K562 (cell line): ENCODE data around the gene YIPF2. TPM values are rescaled to one million over a fixed set of nuclear protein-coding genes. Genes with fewer than 3 reads are reported as not detected.

Source experiments
- ATAC-seq: fragments of 200-7000 bp; cut with Tn5 transposase; 3 replicates; pipeline ENCODE4 v1.9.1; 2020; ENCODE audit warnings: moderate library complexity
- BruUV-seq: library from RNA; stranded (reverse); fragments of 400-500 nt; replicated peaks from 2 replicates; lab custom pipeline; 2021; lab: Mats Ljungman, UMichigan
- CTCF ChIA-PET: fragments of 300-600 bp; formaldehyde crosslinking; extraction: SDS; loops from one replicate; lab custom pipeline; 2021; ENCODE audit warnings: low intra/inter-chr PET ratio; lab: Yijun Ruan, JAX
- POLR2A ChIA-PET: fragments of 300-600, 350-650 bp; sonication (Branson Sonifier 250); formaldehyde crosslinking; extraction: SDS; loops from one replicate; lab custom pipeline; 2021; ENCODE audit warnings: antibody characterized with exemption, inconsistent platforms; lab: Yijun Ruan, JAX
- DNase-seq, 4 experiments: peaks; one replicate each; pipeline versions ENCODE4 v3.0.0 to v3.0.0-alpha.2; 2011 to 2018; ENCODE audit warnings: low spot score in 3 of 4, mixed read lengths in 3 of 4; ENCODE audit errors: extremely low read depth in 1 of 4
- FAIRE-seq: peaks from 2 replicates; lab custom pipeline; 2011; peaks lifted over from hg19 to GRCh38; lab: Jason Lieb, UNC
- H2AFZ ChIP-seq: 2 replicates; pipeline ENCODE4 v1.6.0; 2011; ENCODE audit warnings: low read depth, low read length, control low read depth, inconsistent platforms
- H3K27ac ChIP-seq: fragments of 200-600 bp; 3 replicates; pipeline ENCODE4 v1.8.0; 2011; ENCODE audit warnings: low read depth, mild to moderate bottlenecking, control low read depth, inconsistent platforms, low read length, moderate library complexity, mixed read lengths; ENCODE audit errors: extremely low read depth
- H3K27me3 ChIP-seq, 2 experiments: fragments of 300-600 bp in 1 of 2; 2 replicates in 1 of 2; 3 replicates in 1 of 2; pipeline versions ENCODE4 v1.6.0 to v1.8.0; 2011; ENCODE audit warnings: inconsistent platforms in 2 of 2, low read length in 2 of 2, mild to moderate bottlenecking in 1 of 2, mixed read lengths in 1 of 2, moderate library complexity in 1 of 2; ENCODE audit not compliant: control insufficient read depth in 2 of 2, insufficient read depth in 2 of 2
- H3K36me3 ChIP-seq: fragments of 300-600 bp; 3 replicates; pipeline ENCODE4 v1.8.0; 2011; ENCODE audit warnings: mild to moderate bottlenecking, low read length, inconsistent platforms; ENCODE audit not compliant: control insufficient read depth, insufficient read depth
- H3K4me1 ChIP-seq, 2 experiments: fragments of 200-600 bp in 1 of 2; replicated peaks in 1 of 2; 2 replicates in 1 of 2; 3 replicates in 1 of 2; pipeline versions ENCODE4 v1.5.1 to v1.8.0; 2011; ENCODE audit warnings: inconsistent platforms in 2 of 2, low read length in 2 of 2, mild to moderate bottlenecking in 1 of 2, mixed read lengths in 1 of 2, moderate library complexity in 1 of 2; ENCODE audit not compliant: control insufficient read depth in 2 of 2, insufficient read depth in 2 of 2
- H3K4me2 ChIP-seq: 2 replicates; pipeline ENCODE4 v1.6.1; 2011; ENCODE audit warnings: low read length, control low read depth, inconsistent platforms, mixed read lengths; ENCODE audit not compliant: insufficient read depth
- H3K4me3 ChIP-seq: fragments of 200-600 bp; sonication (generic), shearing (Covaris generic); 2 replicates; pipeline ENCODE4 v1.5.1; 2016; ENCODE audit warnings: control low read depth, inconsistent platforms
- H3K79me2 ChIP-seq: fragments of 200-600 bp; 3 replicates; pipeline ENCODE4 v1.8.0; 2011; ENCODE audit warnings: low read length, inconsistent platforms; ENCODE audit not compliant: control insufficient read depth, insufficient read depth
- H3K9ac ChIP-seq, 2 experiments: 2 replicates each; pipeline versions ENCODE4 v1.6.0 to v1.6.1; 2011; ENCODE audit warnings: low read depth in 2 of 2, low read length in 2 of 2, control low read depth in 1 of 2, inconsistent platforms in 1 of 2, mild to moderate bottlenecking in 1 of 2, mixed read lengths in 1 of 2; ENCODE audit not compliant: insufficient read depth in 1 of 2
- H3K9me1 ChIP-seq: one replicate; pipeline ENCODE4 v1.6.0; 2011; ENCODE audit warnings: inconsistent platforms, mild to moderate bottlenecking, low read length, moderate library complexity; ENCODE audit not compliant: control insufficient read depth, insufficient read depth
- H3K9me3 ChIP-seq: replicated peaks from 2 replicates; pipeline ENCODE4 v1.5.1; 2011; ENCODE audit warnings: low read depth, low read length, inconsistent platforms; ENCODE audit not compliant: control insufficient read depth, insufficient read depth
- H4K20me1 ChIP-seq: replicated peaks from 2 replicates; pipeline ENCODE4 v1.6.1; 2011; ENCODE audit warnings: low read length, inconsistent platforms, mixed read lengths; ENCODE audit not compliant: control insufficient read depth, insufficient read depth
- PRMT5 ChIP-seq: sonication (generic); formaldehyde crosslinking; IDR thresholded peaks from 2 replicates; pipeline ENCODE4 v1.5.0; 2020; ENCODE audit warnings: missing genetic modification reagents
- SMAD2 ChIP-seq: fragments of 150-350 bp; IDR thresholded peaks from 2 replicates; pipeline ENCODE4 v1.6.1; 2014; ENCODE audit warnings: low read depth, mild to moderate bottlenecking, low read length
- ZNF282 ChIP-seq: sonication (generic); formaldehyde crosslinking; IDR thresholded peaks from 2 replicates; pipeline ENCODE4 v1.8.1; 2023; ENCODE audit warnings: missing genetic modification reagents
- ZNF384 ChIP-seq: IDR thresholded peaks from 2 replicates; pipeline ENCODE4 v1.6.1; 2012; ENCODE audit warnings: low read depth, low read length, improper control_type of control experiment
- WGBS: fragments of 100-300 bp; shearing (Covaris generic); methylation state at CpG from one replicate; pipeline ENCODE4 v1.1.6; 2016; ENCODE audit warnings: low coverage, mixed read lengths; ENCODE audit not compliant: insufficient coverage; ENCODE audit errors: missing lambda C conversion rate; 5-methylcytosine and 5-hydroxymethylcytosine counted together
- in situ Hi-C: fragments of 300-500 bp; cut with MboI; formaldehyde crosslinking; loops from 4 replicates; pipeline ENCODE4 v1.15.0; 2018; ENCODE audit warnings: inconsistent platforms, mixed read lengths
- intact Hi-C: fragments of 100-400 bp; cut with micrococcal nuclease; formaldehyde crosslinking; loops from 2 replicates; pipeline ENCODE4 v1.14.2; 2022
- polyA plus RNA-seq, 8 experiments: library from polyadenylated mRNA; depleted of rRNA in 4 of 8; stranded (reverse) in 5 of 8; unstranded in 3 of 8; fragments of >200 nt; fragmentation: Nextera tagmentation in 2 of 8; fragmentation: Illumina TruSeq in 1 of 8; extraction: Ambion mirVana in 2 of 8; extraction: Trizol in 1 of 8; gene quantifications; 2 replicates each; pipeline versions ENCODE4 v1.2.1 to v1.2.3, GENCODE V29; 2011 to 2014; ENCODE audit warnings: inconsistent platforms in 1 of 8, missing spikeins in 1 of 8
- total RNA-seq, 7 experiments: library from RNA; depleted of rRNA in 6 of 7; stranded (reverse); fragments of >200 nt in 6 of 7; fragmentation: Illumina TruSeq in 2 of 7; extraction: Trizol in 2 of 7; gene quantifications; 2 replicates each; pipeline versions ENCODE4 v1.2.1 to v1.2.3, GENCODE V29; 2011 to 2021; ENCODE audit warnings: low replicate concordance in 1 of 7

The YIPF2 gene
- total and polyA plus RNA-seq, 9 of the 15 experiments (the other 6 are each of a cell fraction or from before 2014, with no cell fraction given) = 1.3 to 65.2 (median 31.6) TPM

DNA sequence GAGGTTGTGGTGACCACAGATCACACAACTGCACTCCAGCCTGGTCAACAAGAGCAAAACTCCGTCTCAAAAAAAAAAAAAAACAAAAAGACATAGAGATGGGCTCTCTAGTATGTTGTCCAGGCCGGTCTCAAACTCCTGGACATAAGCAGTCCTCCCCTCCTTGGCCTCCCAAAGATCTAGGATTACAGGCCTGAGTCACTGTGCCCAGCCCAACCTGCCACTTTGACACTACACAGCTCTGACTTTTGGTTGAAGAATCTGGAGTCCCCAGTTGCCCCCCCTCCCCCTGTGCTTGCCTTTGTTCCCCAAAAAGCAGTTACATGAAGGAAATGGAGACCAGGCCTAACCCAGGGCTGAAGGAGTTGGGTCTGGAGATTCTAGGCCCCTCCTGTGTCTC is 44.2 kb downstream of the YIPF2 start (continued):
- TF ChIP-seq ZNF384 (peak; percentile 53; the same call in 1 of the 2 replicates), PRMT5 (CRISPR knock-in tag) (no peak)
- TF ChIP-seq, all 486 proteins: peak for 13

GRCh38 chr19:10882108-10882457 is 46.4 kb downstream of the YIPF2 start:
- 0 out of 2 replicates have a peak, but pooled peaks have one; percentile 15 for TF ChIP-seq ZNF282 (CRISPR knock-in tag)
- no peak for TF ChIP-seq SMAD2
- ATAC-seq = no peak
- CTCF ChIA-PET = no interaction called here
- intact Hi-C loops = no loop called here
- H3K4me3 ChIP-seq = no peak overlapping the region
- no peaks in the 10 kb centered on the region; a peak in 1 of 5 replicates for H3K27me3 ChIP-seq
- no peak for DNase-seq
- no peaks in the 10 kb centered on the region for H4K20me1 ChIP-seq
- peak overlapping the region in 1 of 2 experiments; percentile 78; a peak in 2 of 4 replicates for H3K9ac ChIP-seq
- FAIRE-seq = no peak
- H3K27ac ChIP-seq = no peak overlapping the region
- in situ Hi-C loops = no loop called here
- WGBS = 82% methylated on average over 8 of the region's 9 CpGs
- no TSS peak for BruUV-seq
- no peak overlapping the region for H3K4me2 ChIP-seq
- no peak overlapping the region for H2AFZ ChIP-seq
- H3K9me3 ChIP-seq = no peaks in the 10 kb centered on the region
- H3K36me3 ChIP-seq = peaks cover 19% of the 10 kb centered on the region; the same call in 2 of the 3 replicates
- POLR2A ChIA-PET = interaction anchor here (1.0 to 1.8 kb wide), 3 partner anchors 10 to 31 kb away, joined by 3 to 7 read pairs (median 3); no protein-coding TSS in a partner anchor
- H3K9me1 ChIP-seq = no peaks in the 10 kb centered on the region
- H3K4me1 ChIP-seq = peaks cover 48 to 73% of the 10 kb centered on the region in 2 experiments
- peaks cover 89% of the 10 kb centered on the region for H3K79me2 ChIP-seq
